ENCODE measurements around the gene KIAA1755.
"Not testable (repeated sequence)": the region's sequence is repeated elsewhere in the genome, so short reads cannot be mapped to it uniquely, and the experiment has no call there.

KIAA1755 gene

GRCh38 chr20:38266426-38266825 lies 5.9 kb upstream of the KIAA1755 start:
- no peak for DNase-seq (ENCODE audit: low spot score)

- no peak for DNase-seq (ENCODE audit: low spot score)
Measured at GRCh38 chr20:38262931-38263330, 2.4 kb upstream of the KIAA1755 start.

DNA sequence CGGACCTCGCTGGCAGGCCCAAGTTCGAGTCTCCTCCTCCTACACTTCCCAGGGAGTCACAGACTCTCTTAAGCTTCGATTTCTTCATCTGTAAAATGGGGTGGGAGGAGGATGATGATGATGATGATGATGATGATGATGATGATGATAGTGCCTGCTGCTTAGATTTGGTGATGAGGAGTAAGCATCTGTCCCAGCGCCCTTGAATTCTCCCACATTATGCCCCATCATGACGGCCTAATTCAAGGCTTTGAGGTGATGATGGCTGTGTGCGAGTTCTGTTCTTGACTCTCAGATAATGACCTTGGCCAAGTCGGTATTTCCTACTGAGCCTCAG lies 487 bp upstream of the KIAA1755 start:
- DNase-seq (ENCODE audit: low spot score): no peak

- no peak for DNase-seq (ENCODE audit: low spot score)
Measured at GRCh38 chr20:38260025-38260377, 534 bp downstream of the KIAA1755 start.

GRCh38 chr20:38258545-38259215 lies 1.9 kb downstream of the KIAA1755 start:
- DNase-seq (ENCODE audit: low spot score): no peak

DNA sequence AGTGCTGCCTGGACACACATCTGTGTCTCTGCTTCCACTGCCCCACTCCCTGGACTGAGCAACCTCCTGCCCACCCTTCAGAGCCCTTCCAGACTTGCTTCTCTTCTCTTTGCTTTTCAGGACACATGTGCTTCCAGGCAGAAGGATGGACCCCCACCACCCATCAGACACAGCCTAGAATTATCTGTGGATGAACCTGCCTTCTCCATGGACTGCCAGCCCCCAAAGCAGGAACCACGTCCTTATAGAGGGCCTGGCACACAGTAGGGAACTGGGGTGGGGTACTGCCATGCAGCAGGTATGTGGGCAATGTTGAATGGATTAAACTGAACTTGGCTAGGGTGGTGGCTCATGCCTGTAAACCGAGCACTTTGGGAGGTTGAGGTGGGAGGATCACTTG lies 3.6 kb downstream of the KIAA1755 start:
- DNase-seq (ENCODE audit: low spot score): no peak

DNA sequence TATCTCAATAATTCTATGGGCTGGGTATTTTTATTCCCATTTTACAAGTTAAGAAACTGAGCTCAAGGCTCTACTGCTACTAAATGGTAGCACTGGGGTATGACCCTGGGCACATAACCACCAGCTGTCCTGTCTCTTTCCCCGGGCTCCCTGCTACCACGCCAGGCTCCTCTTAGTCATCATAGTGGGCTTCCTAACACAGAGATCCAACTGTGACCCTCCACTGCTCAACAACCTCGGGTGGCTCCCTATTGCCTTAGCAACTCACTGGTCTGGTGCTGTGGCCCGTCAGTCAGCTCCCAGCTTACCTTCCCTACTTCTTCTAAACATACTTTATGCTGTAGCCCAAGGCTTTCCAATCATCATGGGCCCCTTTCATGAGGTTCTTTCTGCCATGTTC lies 4.5 kb downstream of the KIAA1755 start:
- no peak for DNase-seq (ENCODE audit: low spot score)

DNA sequence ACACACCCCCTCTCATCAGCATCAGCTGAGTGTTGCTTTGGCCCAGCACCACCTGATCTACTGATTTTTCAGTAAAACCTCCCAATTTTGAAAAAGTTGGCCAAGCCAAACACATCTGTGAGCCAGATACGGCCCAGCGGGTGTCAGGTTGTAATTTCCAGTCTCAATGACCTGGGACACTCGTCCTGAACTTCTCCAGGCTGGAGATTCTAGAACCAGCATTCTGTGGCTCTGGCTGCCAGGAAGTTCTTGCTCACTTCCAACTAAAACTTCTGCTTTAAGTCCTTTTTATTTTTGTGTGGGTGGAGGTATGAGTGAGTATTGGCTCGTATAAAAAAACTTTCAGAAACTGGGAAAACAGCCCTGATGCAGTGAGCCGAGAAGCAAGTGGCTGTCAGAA lies 5.1 kb downstream of the KIAA1755 start:
- no peak for DNase-seq (ENCODE audit: low spot score)

DNA sequence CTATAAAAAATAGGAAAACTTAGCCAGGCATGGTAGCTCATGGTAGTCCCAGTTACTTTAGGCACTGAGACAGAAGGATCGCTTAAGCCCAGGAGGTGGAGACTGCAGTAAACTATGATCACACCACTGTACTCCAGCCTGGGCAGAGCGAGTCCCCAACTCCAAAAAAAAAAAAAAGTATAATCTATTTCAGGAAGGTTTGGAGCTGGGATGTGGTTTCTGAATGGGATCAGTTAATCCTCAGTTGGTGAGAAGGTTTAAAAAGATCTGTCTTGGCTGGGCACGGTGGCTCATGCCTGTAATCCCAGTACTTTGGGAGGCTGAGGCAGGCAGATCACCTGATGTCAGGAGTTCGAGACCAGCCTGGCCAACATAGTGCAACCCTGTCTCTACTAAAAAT lies 5.9 kb downstream of the KIAA1755 start:
- not testable (repeated sequence) for DNase-seq (ENCODE audit: low spot score)

DNA sequence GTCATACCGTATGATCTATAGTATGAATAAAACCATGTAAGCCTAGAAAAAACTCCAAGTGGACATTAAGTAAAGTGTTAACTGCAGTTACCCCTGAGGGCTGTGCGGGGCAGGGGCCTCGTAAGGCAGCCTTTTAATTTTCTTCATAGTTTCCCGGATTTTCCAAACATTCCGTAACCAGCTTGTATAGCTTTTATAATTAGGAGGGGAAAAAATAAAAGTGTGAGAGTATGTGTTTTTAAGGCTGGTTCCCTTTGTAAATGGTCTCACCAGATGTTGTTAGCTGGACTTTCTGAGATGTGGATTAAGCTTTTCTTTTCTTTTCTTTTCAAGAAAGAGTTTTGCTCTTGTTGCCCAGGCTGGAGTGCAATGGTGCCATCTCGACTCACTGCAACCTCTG lies 7.0 kb downstream of the KIAA1755 start:
- DNase-seq (ENCODE audit: low spot score): no peak

- no peak for DNase-seq (ENCODE audit: low spot score)
Measured at GRCh38 chr20:38252292-38253288, 7.9 kb downstream of the KIAA1755 start.

GRCh38 chr20:38251441-38251840 lies 9.1 kb downstream of the KIAA1755 start:
- DNase-seq (ENCODE audit: low spot score): not testable (repeated sequence)

- no peak for DNase-seq (ENCODE audit: low spot score)
Measured at GRCh38 chr20:38250609-38251008, 9.9 kb downstream of the KIAA1755 start.

- DNase-seq (ENCODE audit: low spot score): no peak
Measured at GRCh38 chr20:38249536-38250310, 10.8 kb downstream of the KIAA1755 start.

GRCh38 chr20:38248133-38248532 lies 12.4 kb downstream of the KIAA1755 start:
- no peak for DNase-seq (ENCODE audit: low spot score)

DNA sequence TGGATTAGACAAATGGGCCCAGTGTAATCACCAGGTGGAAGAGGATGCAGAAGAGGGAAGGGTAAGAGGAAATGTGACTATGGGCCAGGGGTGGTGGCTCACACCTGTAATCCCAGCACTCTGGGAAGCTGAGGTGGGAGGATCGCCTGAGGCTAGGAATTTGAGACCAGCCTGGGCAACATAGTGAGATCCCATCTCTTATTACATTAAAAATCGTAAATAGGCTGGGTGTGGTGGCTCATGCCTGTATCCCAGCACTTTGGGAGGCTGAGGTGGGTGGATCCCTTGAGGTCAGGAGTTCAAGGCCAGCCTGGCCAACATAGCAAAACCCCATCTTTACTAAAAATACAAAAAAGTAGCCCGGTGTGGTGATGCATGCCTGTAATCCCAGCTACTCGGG lies 12.8 kb downstream of the KIAA1755 start:
- not testable (repeated sequence) for DNase-seq (ENCODE audit: low spot score)

DNA sequence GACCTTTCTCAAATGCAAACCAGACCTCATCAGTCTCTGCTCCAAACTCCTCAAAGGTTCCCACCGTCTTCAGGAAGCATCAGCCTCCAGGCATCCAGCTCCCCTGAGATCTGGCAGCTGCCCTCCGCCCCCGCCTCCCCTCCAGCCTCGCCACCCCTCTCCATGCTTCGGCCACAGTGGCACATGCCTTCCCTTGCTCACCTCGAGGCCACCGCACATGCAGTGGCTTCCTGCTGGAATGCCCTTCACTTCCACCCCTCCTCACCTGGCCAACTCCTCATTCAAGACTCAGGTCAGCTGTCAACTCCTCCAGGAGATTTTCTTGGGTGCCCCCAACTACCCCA lies 13.4 kb downstream of the KIAA1755 start:
- DNase-seq (ENCODE audit: low spot score): no peak

DNA sequence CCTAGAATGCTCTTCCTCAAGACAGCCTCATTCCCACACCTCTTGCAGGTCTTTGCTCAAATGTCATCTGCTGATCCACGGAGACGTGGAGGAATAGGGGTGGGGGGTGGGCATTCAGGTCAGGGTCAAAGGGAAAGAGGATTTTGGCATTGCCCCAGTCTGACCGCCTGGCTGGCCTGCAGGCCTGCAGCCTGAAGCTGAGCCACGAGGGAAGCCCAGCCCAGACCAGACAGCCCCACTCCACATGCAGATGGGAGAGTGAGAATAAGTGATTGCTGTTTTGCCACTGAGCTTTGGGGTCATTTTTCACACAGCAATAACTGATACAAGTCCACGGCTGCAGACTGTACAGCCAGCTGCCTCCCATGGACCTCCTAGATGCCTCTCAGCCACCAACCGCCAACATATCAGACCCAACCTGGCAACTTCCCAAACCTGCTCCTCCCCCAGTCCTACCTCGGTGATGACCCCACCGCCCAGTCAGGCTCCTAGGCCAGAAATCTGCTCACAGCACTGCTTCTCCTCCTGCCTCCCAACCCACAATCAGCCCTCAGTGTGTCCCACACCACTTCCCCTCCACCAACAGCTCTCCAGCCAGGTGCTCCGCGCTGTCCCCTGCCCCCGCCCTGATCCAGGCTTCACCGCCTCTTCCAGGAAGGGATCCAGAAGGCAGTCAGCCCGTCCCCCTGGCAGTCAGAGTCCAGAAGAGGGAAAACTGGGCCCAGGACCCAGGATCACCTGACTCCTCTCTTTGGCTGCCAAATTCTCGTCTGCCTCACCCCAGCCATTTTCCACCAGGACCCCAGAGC lies 14.0 kb downstream of the KIAA1755 start:
- no peak for DNase-seq (ENCODE audit: low spot score)

DNA sequence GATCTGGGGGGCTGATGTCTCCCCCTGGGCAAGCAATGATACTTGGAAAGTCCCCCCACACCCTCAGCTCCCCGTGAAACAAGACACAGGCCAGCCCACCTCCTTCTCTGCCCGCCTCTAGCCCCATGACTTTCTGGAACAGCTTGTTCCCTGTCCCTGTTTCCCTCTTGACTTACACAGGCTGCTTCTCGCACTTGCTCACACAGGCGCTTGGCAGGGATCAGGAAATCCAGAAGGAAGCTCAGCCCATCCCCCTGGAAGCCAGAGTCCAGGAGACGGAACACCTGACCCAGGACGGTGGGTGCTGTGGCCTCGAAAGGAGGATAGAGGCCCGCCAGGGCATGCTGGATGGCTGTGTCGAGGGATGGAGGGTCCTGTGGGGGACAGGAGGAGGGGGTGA lies 14.8 kb downstream of the KIAA1755 start:
- no peak for DNase-seq (ENCODE audit: low spot score)

GRCh38 chr20:38243709-38244020 lies 16.9 kb downstream of the KIAA1755 start:
- no peak for DNase-seq (ENCODE audit: low spot score)

DNA sequence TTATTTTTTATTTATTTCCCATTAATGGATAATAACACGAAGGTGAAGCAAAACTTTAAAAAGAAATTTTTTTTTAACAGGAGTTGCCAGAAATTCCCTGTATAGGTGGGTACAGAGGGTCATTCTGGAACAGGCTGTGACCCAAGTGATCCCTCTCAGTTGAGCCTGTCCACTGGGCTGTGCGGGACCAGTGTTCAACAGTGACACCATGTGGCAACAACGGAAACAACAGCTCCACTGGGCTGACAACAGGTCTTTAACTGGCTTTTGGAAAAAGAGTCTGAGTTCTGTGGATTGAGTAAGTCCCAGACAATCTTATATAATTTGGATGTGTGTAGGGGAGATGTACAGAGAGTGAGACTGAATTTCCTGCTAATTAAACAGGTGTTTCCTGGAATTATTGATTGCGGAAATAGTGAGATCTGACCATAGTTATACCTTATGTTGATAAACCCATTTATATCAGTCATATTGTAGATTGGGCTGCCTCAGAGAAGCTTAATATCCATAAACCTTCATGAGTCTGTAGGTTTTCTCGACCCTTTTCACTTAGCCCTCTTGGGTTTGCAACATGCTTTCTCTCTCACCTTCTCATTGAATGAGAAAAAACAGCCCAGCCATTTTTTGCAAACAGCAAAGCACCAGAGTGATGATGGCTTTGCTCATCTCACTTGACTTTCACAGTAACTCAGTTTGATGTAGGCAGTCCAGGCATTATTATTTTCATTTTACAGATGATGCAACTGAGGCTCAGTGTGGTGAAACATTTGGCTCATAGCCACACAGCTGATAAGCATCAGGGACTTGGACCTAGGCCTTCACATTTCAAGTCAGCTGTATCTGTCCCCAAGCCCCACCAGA lies 17.5 kb downstream of the KIAA1755 start:
- peak; percentile 43 for DNase-seq (ENCODE audit: low spot score)
